ENCODE measurements around the gene ATP2A2. TPM values are rescaled to one million over a fixed set of nuclear protein-coding genes. Genes with fewer than 3 reads are reported as not detected.

The ATP2A2 gene
- total and polyA plus RNA-seq, 2 experiments from 2014 or later, result 47.2 to 225 TPM

- no peak for TF ChIP-seq CTCF (conservative IDR thresholded peaks at IDR 0.05; ENCODE audit: low read depth in 2 of 2)
- no peak for TF ChIP-seq EZH2 (IDR thresholded peaks at IDR 0.05; ENCODE audit: low read depth, unreplicated experiment)
- no peak for TF ChIP-seq ETS1 (IDR thresholded peaks at IDR 0.05)
- no peak for TF ChIP-seq NANOG (IDR thresholded peaks at IDR 0.05; ENCODE audit: borderline replicate concordance)
- no peak for TF ChIP-seq ZNF331 (CRISPR knock-in tag; IDR thresholded peaks at IDR 0.05; ENCODE audit: low read depth)
- TF ChIP-seq EZH2phosphoT487 (IDR thresholded peaks at IDR 0.05; ENCODE audit: unreplicated experiment), result no peak
Measured at GRCh38 chr12:110287986-110288385, 6.9 kb downstream of the ATP2A2 start (continued).

GRCh38 chr12:110289044-110289710 lies 8.1 kb downstream of the ATP2A2 start:
- peaks cover 20% of the 10 kb centered on the region for H3K4me1 ChIP-seq (ENCODE audit: insufficient read depth)
- H3K27me3 Mint-ChIP-seq (ENCODE audit: insufficient read depth, low read depth, poor library complexity), result peaks cover 4% of the 10 kb centered on the region
- ATAC-seq (no peak), DNase-seq (ENCODE audit: low spot score) (no peak)
- no peaks in the 10 kb centered on the region for H3K27me3 ChIP-seq (ENCODE audit: insufficient read depth)
- H3K4me1 Mint-ChIP-seq, result peaks cover 21% of the 10 kb centered on the region
- H2AFZ ChIP-seq, result no peak overlapping the region
- no peak overlapping the region for H3K4me3 Mint-ChIP-seq
- no peak overlapping the region for H3K4me3 ChIP-seq
- H4K20me1 ChIP-seq (replicated peaks; ENCODE audit: insufficient read depth), result peaks cover 62% of the 10 kb centered on the region
- peaks cover 98% of the 10 kb centered on the region for H3K36me3 Mint-ChIP-seq (ENCODE audit: low read depth)
- no peak overlapping the region for H3K4me2 ChIP-seq
- H3K9me2 ChIP-seq (ENCODE audit: insufficient read depth), result no peaks in the 10 kb centered on the region
- H3K27ac Mint-ChIP-seq, result no peak overlapping the region
- H3K79me2 ChIP-seq (replicated peaks; ENCODE audit: insufficient read depth), result peaks cover 100% of the 10 kb centered on the region
- peaks cover 43% of the 10 kb centered on the region for H3K36me3 ChIP-seq (ENCODE audit: insufficient read depth)
- H3F3A ChIP-seq (replicated peaks; ENCODE audit: low read depth), result 0 out of 2 replicates have a peak, but pooled peaks cover 4% of the 10 kb centered on the region
- H3K27ac ChIP-seq (ENCODE audit: low read depth), result no peak overlapping the region
- no peaks in the 10 kb centered on the region for H3K9me3 Mint-ChIP-seq
- TF ChIP-seq CREB1 (CRISPR knock-in tag; IDR thresholded peaks at IDR 0.05; ENCODE audit: low read depth) (no peak), ZNF114 (CRISPR knock-in tag; IDR thresholded peaks at IDR 0.05) (no peak), JUNB (IDR thresholded peaks at IDR 0.05; ENCODE audit: unreplicated experiment) (no peak), STAT1 (IDR thresholded peaks at IDR 0.05; ENCODE audit: unreplicated experiment) (no peak), ZNF331 (CRISPR knock-in tag; IDR thresholded peaks at IDR 0.05; ENCODE audit: low read depth) (no peak), NANOG (IDR thresholded peaks at IDR 0.05; ENCODE audit: borderline replicate concordance) (no peak), REST (IDR thresholded peaks at IDR 0.05; ENCODE audit: unreplicated experiment) (no peak), POLR2AphosphoS5 (IDR thresholded peaks at IDR 0.05; ENCODE audit: low read depth) (no peak), ETS1 (IDR thresholded peaks at IDR 0.05) (no peak)
